SK-N-SH treated with all-trans-retinoic acid at 6 μM for 48 hours (cell line): ENCODE measurements around the gene HPF1.

Experiments
- ATAC-seq: fragments of 200-7000 bp; cut with Tn5 transposase; 3 replicates; pipeline ENCODE4 v1.9.1; 2020; ENCODE audit warnings: mild to moderate bottlenecking, moderate library complexity
- ARNTL ChIP-seq: fragments of 450-650 bp; formaldehyde crosslinking; IDR thresholded peaks from 2 replicates; pipeline ENCODE4 v1.5.0; 2020; ENCODE audit warnings: low read depth, mild to moderate bottlenecking, moderate library complexity, borderline replicate concordance
- BACH2 ChIP-seq: fragments of 250-450 bp; sonication (Bioruptor Pico); IDR thresholded peaks from 2 replicates; pipeline ENCODE4 v1.9.0; 2021; ENCODE audit warnings: mild to moderate bottlenecking, borderline replicate concordance
- CSRNP3 ChIP-seq: fragments of 250-450 bp; sonication (Bioruptor Pico); IDR thresholded peaks from 2 replicates; pipeline ENCODE4 v1.5.1; 2021; ENCODE audit warnings: mild to moderate bottlenecking, moderate library complexity
- ESRRG ChIP-seq: fragments of 250-450 bp; sonication (Bioruptor Pico); IDR thresholded peaks from 2 replicates; pipeline ENCODE4 v1.6.1; 2021; ENCODE audit warnings: mild to moderate bottlenecking
- ISL1 ChIP-seq: fragments of 250-450 bp; sonication (Bioruptor Pico); IDR thresholded peaks from 2 replicates; pipeline ENCODE4 v2.1.2; 2022; ENCODE audit warnings: mild to moderate bottlenecking, moderate library complexity
- OSR1 ChIP-seq: fragments of 250-450 bp; sonication (Bioruptor Pico); IDR thresholded peaks from 2 replicates; pipeline ENCODE4 v1.8.0; 2022; ENCODE audit warnings: moderate library complexity, mild to moderate bottlenecking, inconsistent platforms
- POU6F1 ChIP-seq: fragments of 250-450 bp; sonication (Bioruptor Pico); IDR thresholded peaks from 2 replicates; pipeline ENCODE4 v1.8.0; 2021; ENCODE audit warnings: low read depth, mild to moderate bottlenecking, moderate library complexity, borderline replicate concordance
- PPARA ChIP-seq: fragments of 250-450 bp; sonication (Bioruptor Pico); IDR thresholded peaks from 2 replicates; pipeline ENCODE4 v1.5.0; 2020; ENCODE audit warnings: mild to moderate bottlenecking, borderline replicate concordance
- TCF4 ChIP-seq: fragments of 250-450 bp; sonication (Bioruptor Pico); IDR thresholded peaks from 2 replicates; pipeline ENCODE4 v1.8.0; 2021; ENCODE audit warnings: mild to moderate bottlenecking, moderate library complexity, borderline replicate concordance
- TOX ChIP-seq: fragments of 250-450 bp; sonication (Bioruptor Pico); IDR thresholded peaks from 2 replicates; pipeline ENCODE4 v1.8.0; 2021; ENCODE audit warnings: mild to moderate bottlenecking, moderate library complexity, borderline replicate concordance
- ZC3H10 ChIP-seq: fragments of 250-450 bp; sonication (Bioruptor Pico); IDR thresholded peaks from 2 replicates; pipeline ENCODE4 v1.5.1; 2021; ENCODE audit warnings: mild to moderate bottlenecking, moderate library complexity
- ZFP3 ChIP-seq: fragments of 250-450 bp; sonication (Bioruptor Pico); IDR thresholded peaks from 2 replicates; pipeline ENCODE4 v1.5.0; 2020; ENCODE audit warnings: mild to moderate bottlenecking, moderate library complexity
- ZFP30 ChIP-seq: fragments of 450-650 bp; formaldehyde crosslinking; IDR thresholded peaks from 2 replicates; pipeline ENCODE4 v1.5.0; 2022; ENCODE audit warnings: mild to moderate bottlenecking, moderate library complexity
- ZNF565 ChIP-seq: fragments of 450-650 bp; formaldehyde crosslinking; conservative IDR thresholded peaks from 2 replicates; pipeline ENCODE4 v1.5.0; 2020; ENCODE audit warnings: low read depth, mild to moderate bottlenecking, moderate library complexity
- ZNF70 ChIP-seq: fragments of 450-650 bp; formaldehyde crosslinking; IDR thresholded peaks from 2 replicates; pipeline ENCODE4 v1.5.0; 2020; ENCODE audit warnings: mild to moderate bottlenecking, moderate library complexity
- ZNF8 ChIP-seq: fragments of 450-650 bp; formaldehyde crosslinking; IDR thresholded peaks from 2 replicates; pipeline ENCODE4 v1.5.0; 2020; ENCODE audit warnings: mild to moderate bottlenecking, moderate library complexity

The HPF1 gene

GRCh38 chr4:169689681-169690080 lies 68.1 kb downstream of the HPF1 start:
- no peak for ATAC-seq
- TF ChIP-seq ESRRG = no peak
- TF ChIP-seq ZNF8 = no peak
- no peak for TF ChIP-seq TOX (CRISPR knock-in tag)
- no peak for TF ChIP-seq ZFP30
- no peak for TF ChIP-seq POU6F1 (CRISPR knock-in tag)
- no peak for TF ChIP-seq ZFP3 (CRISPR knock-in tag)
- no peak for TF ChIP-seq ZNF70
- TF ChIP-seq TCF4 = no peak
- no peak for TF ChIP-seq ZNF565 (CRISPR knock-in tag)
- no peak for TF ChIP-seq CSRNP3 (CRISPR knock-in tag)
- no peak for TF ChIP-seq BACH2 (CRISPR knock-in tag)
- no peak for TF ChIP-seq ISL1
- TF ChIP-seq PPARA (CRISPR knock-in tag) = no peak
- TF ChIP-seq ARNTL (CRISPR knock-in tag) = no peak
- TF ChIP-seq, all 23 proteins: peak for 0

GRCh38 chr4:169682372-169683047 lies 75.2 kb downstream of the HPF1 start:
- TF ChIP-seq TOX (CRISPR knock-in tag) (no peak), ZNF70 (no peak), ZC3H10 (no peak), ZFP30 (no peak), ESRRG (no peak), POU6F1 (CRISPR knock-in tag) (no peak), PPARA (CRISPR knock-in tag) (no peak), ARNTL (CRISPR knock-in tag) (no peak), ISL1 (no peak), BACH2 (CRISPR knock-in tag) (no peak), OSR1 (no peak)
- no peak for ATAC-seq
